MCF 10A (cell line): ENCODE results near the gene MRPL47. TPM values are rescaled to one million over a fixed set of nuclear protein-coding genes. Genes with fewer than 3 reads are reported as not detected.

Experiments used
- Bru-seq: library from RNA; stranded (reverse); fragments of 400-500 nt; gene quantifications from one replicate; lab custom pipeline; 2021; lab: Mats Ljungman, UMichigan
- BruChase-seq, 2 experiments: library from RNA; stranded (reverse); fragments of 400-500 nt; gene quantifications; one replicate each; lab custom pipeline; 2021; lab: Mats Ljungman, UMichigan
- BruUV-seq: library from RNA; stranded (reverse); fragments of 400-500 nt; replicated peaks from 2 replicates; lab custom pipeline; 2021; lab: Mats Ljungman, UMichigan
- CTCF ChIA-PET: fragments of 300-600 bp; sonication (Branson Sonifier 250); formaldehyde crosslinking; extraction: SDS; loops from one replicate; lab custom pipeline; 2021; ENCODE audit warnings: antibody characterized with exemption, inconsistent platforms; lab: Yijun Ruan, JAX
- POLR2A ChIA-PET: fragments of 300-600, 350-650 bp; sonication (Branson Sonifier 250); formaldehyde crosslinking; extraction: SDS; loops from one replicate; lab custom pipeline; 2020; ENCODE audit warnings: antibody characterized with exemption, inconsistent platforms; lab: Yijun Ruan, JAX
- DNase-seq: peaks from one replicate; pipeline ENCODE4 v3.0.0-alpha.2; 2018; ENCODE audit not compliant: unreplicated experiment
- H3K27ac Mint-ChIP-seq: one replicate; pipeline ENCODE4 v1.8.0; 2022; ENCODE audit warnings: mild to moderate bottlenecking, low read depth, mixed read lengths; ENCODE audit not compliant: unreplicated experiment
- H3K27me3 Mint-ChIP-seq: one replicate; pipeline ENCODE4 v1.8.0; 2022; ENCODE audit warnings: mixed read lengths; ENCODE audit not compliant: insufficient read depth, unreplicated experiment
- H3K36me3 Mint-ChIP-seq: one replicate; pipeline ENCODE4 v1.8.0; 2022; ENCODE audit warnings: mild to moderate bottlenecking, moderate library complexity, mixed read lengths; ENCODE audit not compliant: insufficient read depth, unreplicated experiment
- H3K4me1 Mint-ChIP-seq: one replicate; pipeline ENCODE4 v1.8.0; 2022; ENCODE audit warnings: mixed read lengths; ENCODE audit not compliant: insufficient read depth, unreplicated experiment
- H3K4me3 Mint-ChIP-seq: one replicate; pipeline ENCODE4 v1.8.0; 2022; ENCODE audit warnings: mild to moderate bottlenecking, moderate library complexity, mixed read lengths; ENCODE audit not compliant: unreplicated experiment
- H3K9me3 Mint-ChIP-seq: one replicate; pipeline ENCODE4 v1.8.0; 2022; ENCODE audit warnings: mixed read lengths; ENCODE audit not compliant: unreplicated experiment
- intact Hi-C: fragments of 100-400 bp; cut with micrococcal nuclease; formaldehyde crosslinking; loops from 2 replicates; pipeline ENCODE4 v1.14.1; 2022
- long read RNA-seq: library from polyadenylated mRNA; stranded (forward); transcript quantifications from one replicate; pipeline ENCODE4 v2.0.0, GENCODE V29; 2022
- total RNA-seq: library from RNA; stranded (reverse); gene quantifications from 2 replicates; pipeline ENCODE4 v1.2.3, GENCODE V29; 2022
- TF ChIP-seq, protein P1 (sequence below): fragments of 200-600 bp; IDR thresholded peaks from one replicate; pipeline ENCODE4 v1.8.0; 2022; ENCODE audit warnings: antibody characterized with exemption, mild to moderate bottlenecking; ENCODE audit not compliant: unreplicated experiment

MRPL47 gene
- total RNA-seq (58.3 and 63.4 TPM in 2 replicates), Bru-seq, nascent RNA (percentile 88 among the genes with signal in this experiment), BruChase-seq, experiment 1, labeled RNA remaining after a 6-hour chase (percentile 84 among the genes with signal in this experiment), BruChase-seq, experiment 2, labeled RNA remaining after a 2-hour chase (percentile 76 among the genes with signal in this experiment)
- long read RNA-seq, transcript MRPL47-202 (6 exons, 673 nt): minor isoform, 6 of 242 reads
- long read RNA-seq, transcript MRPL47-203 (7 exons, 1,370 nt): major isoform, 216 of 242 reads
- long read RNA-seq, partial matches to known transcripts: 5 of 242 reads
- long read RNA-seq, other reads (novel, unspliced or antisense): 14 of 242 reads

DNA sequence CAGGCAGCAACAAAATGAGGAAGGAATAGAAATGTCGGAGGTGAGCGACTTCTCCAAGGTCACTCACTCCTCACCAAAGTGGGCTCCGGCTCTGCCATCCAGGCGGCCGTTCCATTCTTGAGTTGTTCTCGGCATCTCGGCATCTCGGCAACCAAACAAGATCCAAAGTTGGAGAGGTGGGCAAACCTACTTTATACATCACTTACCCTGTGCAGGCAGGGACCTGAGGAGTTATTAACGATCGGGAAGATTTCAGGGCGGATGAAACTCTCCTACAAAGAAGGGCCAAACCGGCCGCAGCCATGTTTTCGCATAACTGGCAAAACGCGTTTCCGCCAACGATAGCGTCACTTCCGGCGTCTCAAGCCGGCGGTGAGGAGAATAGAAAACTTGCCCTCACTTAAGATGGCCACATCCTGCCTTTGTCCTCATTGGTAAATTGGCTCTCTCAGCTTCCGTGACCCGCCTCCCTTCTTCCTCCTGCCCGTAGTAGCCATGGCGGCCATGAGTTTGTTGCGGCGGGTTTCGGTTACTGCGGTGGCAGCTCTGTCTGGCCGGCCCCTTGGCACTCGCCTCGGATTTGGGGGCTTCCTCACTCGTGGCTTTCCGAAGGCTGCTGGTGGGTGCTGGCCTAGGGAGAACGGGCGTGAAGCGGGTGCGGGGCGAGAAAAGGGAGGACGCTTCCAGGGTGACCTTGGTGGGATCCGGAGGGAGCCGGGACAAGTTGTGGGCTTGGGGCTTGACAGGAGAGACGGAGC is at the start of gene MRPL47, which contains the start of gene NDUFB5:
TSS of gene MRPL47 (minus strand) at position 318 of the 758 bp plus-strand sequence. CDS start at position 304, 14 bp downstream.
TSS of gene NDUFB5 (plus strand) at position 474 of the 758 bp plus-strand sequence. CDS start at position 496, 22 bp downstream.
- Mint-ChIP-seq H3K36me3 (peaks cover 49% of the 10 kb centered on the region), H3K4me1 (peaks cover 9% of the 10 kb centered on the region), H3K27ac (peak within 1 kb of the TSS; percentile 100), H3K4me3 (peak within 1 kb of the TSS; percentile 100), H3K27me3 (no peaks in the 10 kb centered on the region), H3K9me3 (no peaks in the 10 kb centered on the region)
- ChIA-PET CTCF (interaction anchor here (0.6 to 0.9 kb wide), 2 partner anchors 35 to 45 kb away, joined by 4 read pairs; no protein-coding TSS in a partner anchor), POLR2A (interaction anchor here (0.5 to 3.2 kb wide), 25 partner anchors 9 to 998 kb away, joined by 3 to 40 read pairs (median 3); partner anchors contain the start of genes ACTL6A, GNB4, MFN1 and TTC14)
- BruUV-seq: no TSS peak
- peak; percentile 97 for DNase-seq
- intact Hi-C loops: no loop called here
- TF ChIP-seq, protein P1, sequence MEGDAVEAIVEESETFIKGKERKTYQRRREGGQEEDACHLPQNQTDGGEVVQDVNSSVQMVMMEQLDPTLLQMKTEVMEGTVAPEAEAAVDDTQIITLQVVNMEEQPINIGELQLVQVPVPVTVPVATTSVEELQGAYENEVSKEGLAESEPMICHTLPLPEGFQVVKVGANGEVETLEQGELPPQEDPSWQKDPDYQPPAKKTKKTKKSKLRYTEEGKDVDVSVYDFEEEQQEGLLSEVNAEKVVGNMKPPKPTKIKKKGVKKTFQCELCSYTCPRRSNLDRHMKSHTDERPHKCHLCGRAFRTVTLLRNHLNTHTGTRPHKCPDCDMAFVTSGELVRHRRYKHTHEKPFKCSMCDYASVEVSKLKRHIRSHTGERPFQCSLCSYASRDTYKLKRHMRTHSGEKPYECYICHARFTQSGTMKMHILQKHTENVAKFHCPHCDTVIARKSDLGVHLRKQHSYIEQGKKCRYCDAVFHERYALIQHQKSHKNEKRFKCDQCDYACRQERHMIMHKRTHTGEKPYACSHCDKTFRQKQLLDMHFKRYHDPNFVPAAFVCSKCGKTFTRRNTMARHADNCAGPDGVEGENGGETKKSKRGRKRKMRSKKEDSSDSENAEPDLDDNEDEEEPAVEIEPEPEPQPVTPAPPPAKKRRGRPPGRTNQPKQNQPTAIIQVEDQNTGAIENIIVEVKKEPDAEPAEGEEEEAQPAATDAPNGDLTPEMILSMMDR: no peak

DNA sequence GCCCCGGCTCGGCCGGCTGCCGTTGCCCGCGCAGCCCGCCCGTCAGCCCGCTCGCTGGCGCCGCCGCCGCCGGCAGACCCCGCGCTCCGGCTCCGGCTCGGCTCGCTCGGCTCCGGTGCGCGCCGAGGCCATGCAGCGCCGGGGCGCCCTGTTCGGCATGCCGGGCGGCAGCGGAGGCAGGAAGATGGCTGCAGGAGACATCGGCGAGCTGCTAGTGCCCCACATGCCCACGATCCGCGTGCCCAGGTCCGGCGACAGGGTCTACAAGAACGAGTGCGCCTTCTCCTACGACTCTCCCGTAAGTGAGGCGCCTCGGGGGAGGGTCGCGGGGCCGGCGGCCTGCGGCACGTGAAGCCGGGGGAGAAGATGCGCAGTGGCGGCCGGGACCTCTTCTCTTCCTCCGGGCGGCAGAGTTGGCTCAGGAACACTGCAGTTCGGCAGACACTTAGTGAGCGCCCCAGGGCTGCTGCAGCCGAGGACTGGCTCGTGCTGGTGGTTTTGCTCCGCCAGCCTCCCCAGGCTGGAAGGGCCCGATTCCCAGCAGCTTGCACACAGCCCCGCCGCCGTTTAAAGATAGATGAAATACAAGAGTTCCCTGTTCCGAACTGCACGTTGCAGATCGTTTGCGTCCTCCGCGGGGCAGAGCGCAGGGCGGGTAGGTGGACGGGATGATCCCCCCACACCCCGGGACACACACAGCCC is 48.8 kb upstream of the MRPL47 start:
- CTCF ChIA-PET: interaction anchor here (0.5 to 1.4 kb wide), 6 partner anchors 12 to 274 kb away, joined by 3 to 5 read pairs (median 3); no protein-coding TSS in a partner anchor

DNA sequence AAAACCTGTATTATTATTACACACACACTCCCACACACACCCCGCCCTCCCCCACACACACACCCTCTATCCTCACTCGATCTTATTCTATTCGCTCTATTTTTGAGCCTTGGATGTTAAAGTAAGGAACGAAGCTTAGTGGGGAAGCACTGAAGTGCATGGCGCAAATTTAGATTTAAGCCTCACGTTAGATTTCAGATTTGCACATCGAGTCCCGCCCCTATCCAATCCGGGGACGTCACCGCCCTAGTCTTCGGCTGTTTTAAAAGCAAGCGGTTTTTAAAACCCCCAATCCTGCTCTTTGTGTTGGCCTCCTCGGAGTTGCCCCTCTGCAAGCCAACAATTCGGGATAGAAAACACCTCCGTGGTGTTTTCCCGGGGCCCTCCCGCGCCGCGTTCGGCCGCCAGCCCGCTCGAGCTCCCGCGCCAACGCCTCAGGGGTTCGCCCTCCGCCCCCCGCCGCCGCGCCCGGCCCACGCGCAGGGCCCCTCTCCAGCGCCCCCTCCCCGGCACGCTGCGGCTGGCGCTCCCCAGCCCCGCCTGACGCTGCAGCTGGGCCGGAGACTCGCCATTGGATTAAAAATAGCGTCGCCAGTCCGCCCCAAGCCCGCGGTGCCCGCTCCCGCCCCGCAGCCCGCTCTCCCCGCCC is 48.1 kb upstream of the MRPL47 start, which contains the start of gene USP13:
TSS of gene USP13 (plus strand) at position 594 of the 649 bp plus-strand sequence. CDS start 186 bp downstream, outside the sequence.
- Mint-ChIP-seq H3K27me3 (no peaks in the 10 kb centered on the region), H3K27ac (peak within 1 kb of the TSS; percentile 82), H3K4me3 (peak within 1 kb of the TSS; percentile 85), H3K36me3 (peaks cover 8% of the 10 kb centered on the region), H3K4me1 (peaks cover 5% of the 10 kb centered on the region), H3K9me3 (no peaks in the 10 kb centered on the region)
- DNase-seq: peak; percentile 78
- ChIA-PET POLR2A (interaction anchor here (0.7 to 2.8 kb wide), 7 partner anchors 20 to 1259 kb away, joined by 3 to 20 read pairs (median 3); partner anchors contain the start of genes MRPL47 and NDUFB5), CTCF (interaction anchor here (0.5 to 1.4 kb wide), 3 partner anchors 11 to 231 kb away, joined by 3 to 4 read pairs (median 3); no protein-coding TSS in a partner anchor)
- TF ChIP-seq, protein P1: peak; percentile 5
- intact Hi-C loops: loop anchor here (5.0 kb wide), 1 partner anchor 110 kb away; no protein-coding TSS in a partner anchor
- BruUV-seq: no TSS peak

More for the DNA sequence above, 48.8 kb upstream of the MRPL47 start:
- peak overlapping the region; percentile 85 for H3K4me3 Mint-ChIP-seq
- TF ChIP-seq, protein P1: no peak
- peaks cover 9% of the 10 kb centered on the region for H3K36me3 Mint-ChIP-seq
- intact Hi-C loops: loop anchor here (5.0 kb wide), 1 partner anchor 109 kb away; no protein-coding TSS in a partner anchor
- no peaks in the 10 kb centered on the region for H3K27me3 Mint-ChIP-seq
- POLR2A ChIA-PET: interaction anchor here (0.6 to 2.8 kb wide), 10 partner anchors 9 to 1259 kb away, joined by 3 to 20 read pairs (median 3); partner anchors contain the start of genes MRPL47 and NDUFB5
- H3K27ac Mint-ChIP-seq: peak overlapping the region; percentile 82
- H3K4me1 Mint-ChIP-seq: peaks cover 8% of the 10 kb centered on the region
- no peaks in the 10 kb centered on the region for H3K9me3 Mint-ChIP-seq
- BruUV-seq: no TSS peak
- peak; percentile 75 for DNase-seq
